LNCAP (cell line): ENCODE measurements around the gene TNRC6C.

Source experiments
- TF ChIP-seq, protein P1 (sequence below): fragments of 450-650 bp; IDR thresholded peaks from 2 replicates; pipeline ENCODE4 v1.5.1; 2017; ENCODE audit warnings: mild to moderate bottlenecking

TNRC6C gene

DNA sequence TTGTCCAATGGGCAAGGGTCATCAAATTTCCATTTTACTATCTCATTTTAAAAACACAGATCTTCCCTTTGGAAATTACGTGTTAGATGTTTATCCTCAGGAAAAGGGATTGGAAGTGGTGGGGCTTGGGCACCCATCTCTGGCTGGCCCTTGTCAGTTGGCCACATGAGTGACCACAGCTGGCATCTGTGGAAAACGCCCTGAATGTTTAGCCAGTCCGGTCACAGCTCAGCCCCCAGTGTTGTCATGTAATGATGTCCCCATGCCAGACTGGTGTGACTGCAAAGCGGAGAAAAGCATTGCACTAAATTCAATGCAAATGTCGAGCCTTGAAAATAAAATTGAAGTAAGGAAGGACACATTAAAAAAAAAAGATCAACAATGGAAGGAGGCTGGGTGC lies 117.0 kb downstream of the TNRC6C start:
- TF ChIP-seq, protein P1, sequence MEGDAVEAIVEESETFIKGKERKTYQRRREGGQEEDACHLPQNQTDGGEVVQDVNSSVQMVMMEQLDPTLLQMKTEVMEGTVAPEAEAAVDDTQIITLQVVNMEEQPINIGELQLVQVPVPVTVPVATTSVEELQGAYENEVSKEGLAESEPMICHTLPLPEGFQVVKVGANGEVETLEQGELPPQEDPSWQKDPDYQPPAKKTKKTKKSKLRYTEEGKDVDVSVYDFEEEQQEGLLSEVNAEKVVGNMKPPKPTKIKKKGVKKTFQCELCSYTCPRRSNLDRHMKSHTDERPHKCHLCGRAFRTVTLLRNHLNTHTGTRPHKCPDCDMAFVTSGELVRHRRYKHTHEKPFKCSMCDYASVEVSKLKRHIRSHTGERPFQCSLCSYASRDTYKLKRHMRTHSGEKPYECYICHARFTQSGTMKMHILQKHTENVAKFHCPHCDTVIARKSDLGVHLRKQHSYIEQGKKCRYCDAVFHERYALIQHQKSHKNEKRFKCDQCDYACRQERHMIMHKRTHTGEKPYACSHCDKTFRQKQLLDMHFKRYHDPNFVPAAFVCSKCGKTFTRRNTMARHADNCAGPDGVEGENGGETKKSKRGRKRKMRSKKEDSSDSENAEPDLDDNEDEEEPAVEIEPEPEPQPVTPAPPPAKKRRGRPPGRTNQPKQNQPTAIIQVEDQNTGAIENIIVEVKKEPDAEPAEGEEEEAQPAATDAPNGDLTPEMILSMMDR, result no peak

DNA sequence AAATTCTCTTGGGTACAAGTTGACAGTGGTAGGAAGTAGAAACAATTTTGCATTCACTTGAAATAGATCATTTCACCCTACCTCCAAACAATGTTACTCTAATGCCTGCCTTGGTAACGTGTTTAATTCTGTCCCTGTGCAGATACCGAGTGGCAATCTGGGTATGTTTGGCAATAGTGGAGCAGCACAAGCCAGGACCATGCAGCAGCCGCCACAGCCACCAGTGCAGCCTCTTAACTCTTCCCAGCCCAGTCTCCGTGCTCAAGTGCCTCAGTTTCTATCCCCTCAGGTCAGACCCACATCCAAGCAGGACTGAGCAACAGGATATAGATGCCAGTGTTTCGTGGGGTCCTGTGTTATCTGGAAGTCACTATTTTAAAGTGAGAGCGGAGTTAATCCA lies 120.8 kb downstream of the TNRC6C start:
- TF ChIP-seq, protein P1, result no peak

DNA sequence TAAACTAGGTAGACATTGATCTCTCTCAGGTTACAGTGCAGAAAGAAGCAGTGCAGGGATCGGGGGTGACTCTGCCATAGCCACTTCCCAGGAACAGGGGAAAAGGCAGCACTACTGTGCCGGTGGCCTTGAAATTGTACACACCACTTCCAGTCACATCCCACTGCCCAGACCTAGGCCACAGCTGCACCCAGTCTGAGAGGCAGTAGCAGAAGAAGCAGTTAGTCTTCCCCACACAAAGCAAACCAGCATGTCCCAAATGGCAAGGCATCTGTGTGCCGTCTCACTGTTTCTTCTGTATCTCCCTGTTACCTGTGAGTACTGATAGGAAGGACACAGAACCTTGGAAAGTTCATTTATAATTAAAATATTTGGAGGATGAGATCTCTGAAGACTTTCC lies 123.0 kb downstream of the TNRC6C start:
- TF ChIP-seq, protein P1, result no peak

DNA sequence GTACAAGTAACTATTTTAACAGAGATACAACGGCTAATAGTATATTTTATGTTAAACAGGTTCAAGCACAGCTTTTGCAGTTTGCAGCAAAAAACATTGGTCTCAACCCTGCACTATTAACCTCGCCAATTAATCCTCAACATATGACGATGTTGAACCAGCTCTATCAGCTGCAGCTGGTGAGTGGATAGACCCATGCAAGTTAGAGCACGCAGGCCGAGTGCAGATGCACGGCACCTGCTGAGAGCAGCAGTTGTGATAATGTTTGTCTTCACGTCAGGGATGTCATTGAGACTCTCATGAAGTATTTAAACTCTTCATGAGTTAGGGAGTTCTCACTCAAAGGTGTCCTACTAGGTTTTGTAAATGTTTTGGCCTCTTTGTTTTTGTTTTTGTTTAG lies 124.5 kb downstream of the TNRC6C start:
- TF ChIP-seq, protein P1, result no peak

DNA sequence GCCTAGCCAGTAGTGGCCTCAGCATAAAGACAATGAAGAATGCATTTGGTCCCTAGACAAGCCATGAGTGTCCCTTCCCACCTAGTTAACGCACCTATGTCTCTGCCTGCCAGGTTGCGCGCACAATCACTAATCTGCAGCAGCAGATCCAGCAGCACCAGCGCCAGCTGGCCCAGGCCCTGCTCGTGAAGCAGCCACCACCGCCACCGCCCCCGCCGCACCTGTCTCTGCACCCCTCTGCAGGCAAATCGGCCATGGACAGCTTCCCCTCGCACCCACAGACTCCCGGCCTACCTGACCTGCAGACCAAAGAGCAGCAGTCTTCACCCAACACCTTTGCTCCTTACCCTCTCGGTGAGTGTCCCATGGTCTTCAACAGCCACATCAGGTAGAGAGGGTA lies 128.2 kb downstream of the TNRC6C start:
- TF ChIP-seq, protein P1, result no peak

DNA sequence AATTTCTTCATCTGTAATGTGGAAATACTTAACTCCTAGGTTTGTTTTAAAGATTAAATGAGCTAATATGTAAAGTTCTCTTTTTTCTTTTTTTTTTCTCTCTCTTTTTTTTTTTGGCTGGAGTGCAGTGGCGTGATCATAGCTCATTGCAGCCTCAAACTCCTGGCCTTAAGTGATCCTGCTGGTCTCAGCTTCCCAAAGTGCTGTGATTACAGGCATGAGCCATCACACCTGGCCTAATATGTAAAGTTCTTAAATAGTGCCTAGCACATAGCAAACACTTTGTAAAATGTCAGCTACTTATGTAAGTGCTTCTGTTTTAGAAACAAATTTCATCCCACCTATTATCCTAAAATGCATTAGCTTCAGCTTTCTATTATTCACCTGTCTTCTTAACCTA lies 130.0 kb downstream of the TNRC6C start:
- TF ChIP-seq, protein P1, result no peak

DNA sequence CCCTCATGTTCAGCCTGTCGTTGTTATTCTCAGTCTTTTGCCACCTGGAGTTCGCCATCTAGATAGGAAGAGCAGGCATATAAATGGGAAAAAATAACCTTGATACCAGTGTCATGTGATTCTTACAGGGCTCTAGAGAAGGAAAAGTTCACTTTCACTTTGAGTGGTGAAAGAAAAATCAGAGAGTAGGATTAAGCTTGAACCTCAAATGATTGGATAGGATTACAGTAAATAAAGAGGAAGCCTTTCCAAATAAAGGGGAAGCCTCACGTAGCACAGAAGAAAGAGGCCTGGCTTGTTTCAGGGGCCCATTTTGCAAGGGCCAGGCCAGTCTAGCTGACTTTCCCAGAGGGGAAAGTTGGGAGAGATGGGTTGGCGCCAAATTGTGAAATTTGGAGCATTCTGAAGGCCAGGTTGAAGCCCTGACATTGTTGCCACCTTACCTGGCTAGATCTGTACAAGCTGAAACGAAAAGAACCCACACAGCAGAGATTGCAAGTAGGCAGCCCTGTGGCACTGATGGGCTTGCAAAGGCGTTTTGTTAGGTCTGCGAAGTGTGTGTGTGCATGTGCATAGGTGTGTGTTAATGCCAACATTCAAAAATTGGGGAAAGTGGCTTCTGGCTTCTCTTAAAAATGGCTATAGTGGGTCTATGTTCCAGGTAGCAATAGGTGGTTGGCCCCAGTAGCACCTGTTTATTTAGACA lies 131.2 kb downstream of the TNRC6C start:
- TF ChIP-seq, protein P1, result no peak
